HG03045 (cell line): ENCODE results near the gene JDP2.

Source experiments
- ATAC-seq: cut with Tn5 transposase; IDR thresholded peaks from one replicate; pipeline ENCODE4 v1.9.1; 2021; ENCODE audit warnings: mild to moderate bottlenecking, moderate library complexity; ENCODE audit not compliant: unreplicated experiment

JDP2 gene

DNA sequence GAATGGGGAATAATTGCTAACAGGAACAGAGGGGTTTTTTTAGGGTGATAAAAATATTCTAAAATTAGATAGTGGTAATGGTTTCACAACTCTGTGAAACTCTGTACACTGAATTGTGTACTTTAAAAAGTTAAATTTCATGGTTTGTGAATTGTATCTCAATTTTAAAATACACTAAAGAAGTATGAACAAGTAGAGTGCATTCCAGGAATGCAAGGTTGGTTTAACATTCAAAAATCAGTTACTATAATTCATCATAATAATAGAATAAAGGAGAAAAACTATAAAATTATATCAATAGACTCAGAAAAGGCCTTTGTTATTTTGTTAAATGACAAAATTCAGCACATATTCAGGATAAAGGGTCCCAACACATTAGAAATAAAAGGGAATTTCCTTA is 83.4 kb downstream of the JDP2 start:
- no peak for ATAC-seq

DNA sequence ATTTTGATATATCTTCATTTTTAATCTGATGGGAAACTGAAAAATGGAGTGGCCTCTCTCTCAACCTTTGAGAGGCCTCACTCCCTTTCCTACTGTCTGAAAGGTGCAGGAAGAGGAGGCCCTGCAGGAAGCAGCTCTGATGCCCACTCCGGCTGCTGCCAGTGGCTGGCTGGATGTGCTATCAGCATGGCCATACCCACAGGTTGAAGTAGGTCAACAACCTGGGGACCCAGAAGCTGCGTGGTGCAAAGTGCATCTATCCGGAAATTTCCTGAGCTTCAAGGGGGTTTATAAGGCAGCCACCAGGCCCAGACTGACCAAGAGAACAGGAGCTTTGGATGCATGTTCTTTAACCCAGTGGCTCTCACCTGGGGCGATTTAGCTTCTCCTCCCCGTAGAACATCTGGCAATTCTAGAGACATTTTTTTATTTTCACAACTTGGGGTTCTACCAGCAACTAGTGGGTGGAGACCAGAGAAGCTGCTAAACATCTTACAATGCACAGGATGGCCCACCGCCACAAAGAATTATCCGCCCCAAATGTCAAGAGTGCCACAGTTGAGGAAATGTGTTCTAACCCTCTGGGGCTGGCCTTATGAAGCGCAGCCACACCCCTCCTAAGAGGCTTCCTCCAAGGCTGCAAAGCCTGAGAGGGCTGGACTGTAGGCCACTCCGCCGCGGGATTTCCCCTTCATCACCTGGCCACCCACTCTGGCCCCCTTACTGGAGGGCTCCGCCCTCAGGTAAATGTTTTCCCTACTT is 86.3 kb downstream of the JDP2 start:
- peak; percentile 63 for ATAC-seq

DNA sequence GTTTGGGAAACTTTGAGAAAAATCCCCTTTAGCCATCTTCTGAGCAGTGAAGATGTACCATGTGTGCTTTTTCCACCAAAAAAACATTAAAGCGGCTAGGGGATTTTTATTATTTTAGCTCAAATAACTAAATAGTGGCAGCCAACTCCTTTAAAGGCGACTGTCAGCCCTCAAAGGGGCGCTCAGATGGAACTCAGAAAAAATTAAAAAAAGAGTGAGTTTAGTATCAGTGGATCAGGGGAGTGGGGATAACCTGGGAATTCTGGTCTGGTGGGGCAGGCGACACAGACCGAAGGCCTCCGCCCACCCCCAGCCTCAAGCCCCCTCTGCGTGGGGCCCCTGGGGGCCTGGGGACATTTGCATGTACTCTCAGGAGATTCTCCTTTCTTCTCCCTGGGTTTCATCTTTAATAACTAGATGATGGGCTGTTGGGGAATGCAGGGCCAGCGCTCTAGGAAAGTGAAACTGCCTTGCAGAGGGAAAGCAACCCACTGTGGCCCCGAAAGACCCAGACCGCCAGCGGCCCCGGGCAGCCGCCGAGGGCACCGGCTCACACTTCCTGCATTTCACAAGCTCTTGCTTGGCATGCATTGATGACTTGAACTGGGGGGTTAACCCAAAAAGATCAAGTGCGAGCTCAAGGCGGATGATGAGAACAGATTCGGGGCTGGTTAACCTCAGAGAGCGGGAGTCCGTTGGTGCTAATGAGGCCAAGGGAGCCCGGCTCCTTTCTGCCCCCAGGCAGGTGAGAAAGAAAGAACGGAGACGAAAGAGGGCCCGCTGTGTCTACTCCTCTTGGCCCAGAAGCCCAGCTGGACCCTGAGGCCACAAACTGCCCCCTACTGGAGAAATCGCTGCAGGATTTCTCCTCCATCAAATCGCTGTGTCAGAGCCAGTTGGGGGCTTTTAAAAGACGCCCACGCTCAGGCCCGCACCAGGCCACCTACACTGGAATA is 87.1 kb downstream of the JDP2 start:
- peak; percentile 39 for ATAC-seq

DNA sequence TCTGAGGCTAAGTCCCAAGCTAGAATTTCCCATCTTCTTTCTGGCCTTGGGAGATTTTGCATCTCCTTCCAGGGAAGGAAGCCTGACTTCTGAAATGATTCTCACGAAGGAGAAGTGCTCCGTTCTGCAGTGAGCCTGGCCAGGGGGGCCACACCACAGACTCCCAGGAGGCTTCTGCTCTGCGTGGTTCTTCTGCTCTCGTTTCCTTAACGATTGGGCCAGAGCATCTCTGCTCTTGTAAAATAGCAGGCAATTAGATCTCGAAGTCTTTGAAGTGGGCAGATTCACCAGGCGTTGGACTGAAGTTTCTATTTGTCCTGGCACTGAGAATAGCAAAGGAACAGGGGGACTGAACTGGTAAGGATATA is 87.8 kb downstream of the JDP2 start:
- peak; percentile 27 for ATAC-seq

DNA sequence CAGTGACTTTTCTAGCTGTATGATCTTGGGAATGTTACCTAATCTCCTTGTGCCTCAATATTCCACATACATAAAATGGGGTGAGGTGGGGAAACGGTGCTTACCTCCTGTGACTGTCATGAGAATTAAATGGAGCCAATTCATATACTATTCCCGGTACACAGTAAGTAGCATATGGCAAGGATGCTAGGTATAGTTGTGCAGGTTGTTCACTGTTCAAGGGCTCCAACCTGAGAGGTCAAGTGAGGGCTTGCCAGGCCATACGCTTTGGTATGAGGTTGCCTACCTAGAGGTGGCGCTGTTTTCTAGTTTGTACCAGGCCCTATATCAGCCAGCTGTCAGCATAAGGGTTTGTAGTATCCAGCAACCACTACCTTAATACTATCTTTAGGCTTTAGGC is 90.8 kb downstream of the JDP2 start:
- ATAC-seq = no peak

DNA sequence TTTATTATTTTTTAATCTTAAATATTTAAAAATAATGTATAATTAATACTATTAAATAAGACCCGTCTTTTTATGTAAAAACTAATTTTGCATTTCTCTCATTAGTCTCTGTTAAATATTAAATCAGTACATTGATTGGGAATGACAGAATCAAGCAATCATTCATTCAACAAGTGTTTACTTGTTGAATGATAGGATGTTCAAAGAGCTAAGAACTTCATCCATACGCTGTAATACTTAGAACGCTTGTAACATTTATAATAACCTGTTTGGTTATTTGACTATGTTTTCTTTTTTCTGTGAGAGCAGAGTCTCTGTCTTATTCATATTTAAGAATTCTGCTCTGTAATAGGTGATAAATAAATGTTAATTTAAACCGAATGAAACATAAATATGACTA is 91.6 kb downstream of the JDP2 start:
- ATAC-seq = no peak

DNA sequence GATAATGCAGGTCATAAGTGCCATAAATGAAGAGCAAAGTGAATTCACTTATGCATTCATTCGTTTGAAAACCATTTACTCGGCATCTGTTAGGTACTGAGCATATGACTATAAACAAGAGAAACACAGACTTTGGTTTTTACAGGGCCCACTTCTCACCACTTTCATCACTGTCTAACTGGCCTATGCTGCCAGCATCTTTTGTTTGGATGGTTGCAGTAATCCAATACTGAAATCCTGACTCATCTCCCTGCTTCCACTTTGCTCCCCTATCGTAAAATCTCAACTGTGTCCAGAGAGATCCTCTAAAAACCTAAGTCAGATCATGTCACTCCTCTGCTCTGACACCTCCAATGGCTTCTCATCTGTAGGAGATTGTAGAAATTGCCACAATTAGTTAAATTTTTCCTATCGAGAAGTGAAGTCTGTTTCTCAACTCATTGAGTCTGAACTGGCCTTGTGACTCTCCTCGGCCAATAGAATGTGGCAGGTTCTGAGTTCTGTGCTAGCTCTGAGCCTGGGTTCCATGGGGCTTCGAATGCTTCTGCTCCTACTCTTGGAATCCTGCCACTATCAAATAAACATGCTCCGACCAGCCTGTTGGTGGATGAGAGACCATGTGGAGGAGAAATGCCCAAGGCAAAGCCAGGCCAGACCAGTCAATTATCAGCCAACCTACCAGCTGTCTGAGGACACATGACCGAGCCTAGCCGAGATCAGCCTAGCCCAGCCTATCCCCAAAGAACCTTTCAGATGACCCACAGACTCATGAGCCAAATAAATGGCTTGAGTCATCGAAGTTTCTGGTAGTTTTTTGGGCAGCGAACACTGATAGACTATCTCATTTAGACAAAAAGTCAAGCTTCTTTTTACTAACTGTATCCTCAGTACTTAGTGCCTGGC is 92.3 kb downstream of the JDP2 start:
- ATAC-seq = no peak

DNA sequence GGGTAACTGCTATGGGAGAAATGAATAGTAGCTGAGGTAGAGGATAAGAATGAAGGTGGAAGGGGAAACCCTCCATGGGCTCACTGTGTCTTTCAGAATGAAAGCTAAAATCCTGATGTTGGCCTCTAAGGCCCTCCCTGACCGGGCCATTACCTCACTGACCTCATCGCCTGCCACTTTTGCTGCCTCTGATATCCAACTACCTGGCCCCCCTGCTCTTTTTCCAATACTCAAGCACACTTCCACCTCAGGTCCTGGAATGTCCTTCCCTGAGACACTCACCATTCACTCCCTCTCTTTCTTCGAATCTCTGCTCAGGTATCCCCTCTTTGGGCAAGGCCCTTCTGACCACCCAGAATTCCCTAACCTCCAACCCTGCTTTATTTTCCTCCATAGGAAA is 93.0 kb downstream of the JDP2 start:
- no peak for ATAC-seq

DNA sequence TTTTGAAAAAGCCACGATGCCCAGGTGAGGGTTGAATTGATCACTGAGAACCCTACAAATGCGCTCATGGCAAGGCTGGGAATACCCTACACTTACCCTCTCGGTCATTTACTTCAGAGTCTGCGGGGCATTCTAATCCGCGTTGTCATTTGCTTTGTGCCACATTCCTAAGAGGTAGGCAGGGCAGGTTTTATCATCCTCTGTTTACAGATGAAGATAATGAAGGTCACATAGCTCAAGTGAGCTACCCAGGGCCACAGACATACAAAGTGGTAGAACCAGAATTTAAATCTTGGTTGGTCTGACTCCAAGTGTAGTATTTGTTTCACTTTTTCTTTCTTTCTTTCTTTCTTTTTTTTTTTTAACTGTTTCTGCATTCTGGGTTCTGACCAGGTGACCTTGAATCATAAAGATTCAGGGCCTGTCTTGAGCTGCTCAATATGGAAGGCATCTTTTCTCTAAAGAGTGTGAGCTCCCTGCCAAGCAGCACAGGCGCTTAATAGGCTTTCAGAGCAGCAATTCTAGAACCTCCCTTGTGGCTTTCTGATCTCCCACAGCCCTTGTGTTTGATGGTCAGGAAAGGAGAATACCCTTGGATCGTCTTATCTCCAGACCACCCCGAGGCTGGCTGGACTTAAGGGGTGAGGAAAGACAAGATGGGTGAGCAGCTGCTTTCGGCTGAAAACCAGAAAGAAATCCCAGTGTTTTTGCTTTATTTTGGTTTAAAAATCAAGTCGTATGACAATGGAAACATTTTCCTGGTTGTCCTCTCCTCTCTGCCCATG is 93.8 kb downstream of the JDP2 start:
- ATAC-seq = no peak

DNA sequence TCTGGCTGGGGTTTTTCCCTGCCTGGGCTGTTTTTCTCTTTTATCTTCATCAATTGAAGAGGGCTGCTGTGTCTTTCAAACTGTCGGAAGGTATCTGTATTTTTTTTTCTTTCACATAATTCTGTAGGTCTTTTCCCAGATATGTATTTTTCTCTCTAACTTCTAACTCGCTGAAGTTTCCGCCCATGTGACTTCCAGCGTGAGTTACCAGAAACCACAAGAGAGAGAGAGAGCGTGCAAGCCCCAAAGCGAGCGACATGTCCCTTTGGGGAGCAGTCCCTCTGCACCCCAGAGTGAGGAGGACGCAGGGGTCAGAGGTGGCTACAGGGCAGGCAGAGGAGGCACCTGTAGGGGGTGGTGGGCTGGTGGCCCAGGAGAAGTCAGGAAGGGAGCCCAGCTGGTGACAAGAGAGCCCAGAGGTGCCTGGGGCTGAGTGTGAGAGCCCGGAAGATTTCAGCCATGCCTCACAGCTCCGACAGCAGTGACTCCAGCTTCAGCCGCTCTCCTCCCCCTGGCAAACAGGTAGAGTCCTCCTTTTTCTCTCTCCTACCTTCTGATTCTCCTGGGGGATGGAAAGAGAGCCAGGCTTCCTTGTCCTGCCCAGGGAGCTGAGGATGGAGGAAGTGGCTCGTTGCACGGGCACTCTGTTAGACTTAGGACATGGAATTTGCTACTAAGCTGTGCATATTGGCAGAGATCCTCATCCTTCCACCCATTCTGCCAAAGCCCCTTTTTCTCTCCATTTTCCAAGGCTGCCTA is 94.6 kb downstream of the JDP2 start, which contains the start of gene BATF:
Gene BATF, plus strand, starts transcription at position 246 of the 759 bp plus-strand sequence. Its CDS starts 214 bp downstream, at position 460.
- ATAC-seq = no peak

DNA sequence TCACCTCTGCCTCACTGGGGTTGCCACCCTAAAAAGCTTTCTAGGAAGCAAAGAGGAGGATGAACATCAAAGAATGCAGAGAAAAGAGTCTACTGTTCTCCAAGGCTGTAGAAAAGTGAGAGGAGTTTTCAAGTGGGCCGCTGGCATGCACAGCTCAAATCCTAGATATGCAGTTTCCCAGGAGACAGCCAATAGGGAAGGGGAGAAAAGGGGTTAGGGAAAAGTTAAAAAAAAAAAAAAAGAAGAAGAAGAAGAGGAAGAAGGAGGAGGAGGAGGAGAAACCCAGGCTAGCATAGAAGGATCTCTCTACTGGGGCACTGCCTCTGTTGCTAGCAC is 95.1 kb downstream of the JDP2 start:
- ATAC-seq = no peak
